K562 (cell line): ENCODE data around the gene WASL. TPM values are rescaled to one million over a fixed set of nuclear protein-coding genes. Genes with fewer than 3 reads are reported as not detected.

Experiments
- AFF1 ChIP-seq, 2 experiments: fragments of 450-650 bp; IDR thresholded peaks; 2 replicates each; pipeline ENCODE4 v1.6.1; 2018; ENCODE audit warnings: mild to moderate bottlenecking in 2 of 2, low read depth in 1 of 2; ENCODE audit not compliant: partially characterized antibody in 2 of 2
- ARNT ChIP-seq, 2 experiments: fragments of 450-650 bp; IDR thresholded peaks; 2 replicates each; pipeline ENCODE4 v1.6.1; 2016; ENCODE audit warnings: mild to moderate bottlenecking in 1 of 2
- CEBPZ ChIP-seq: fragments of 150-350 bp; IDR thresholded peaks from 2 replicates; pipeline ENCODE4 v1.6.1; 2014; ENCODE audit warnings: low read depth, mild to moderate bottlenecking, low read length, borderline replicate concordance
- CLOCK ChIP-seq: fragments of 250-450 bp; sonication (Bioruptor Pico); IDR thresholded peaks from 2 replicates; pipeline ENCODE4 v1.4.0; 2020; ENCODE audit warnings: mild to moderate bottlenecking, moderate library complexity, borderline replicate concordance
- CTBP1 ChIP-seq: fragments of 450-650 bp; IDR thresholded peaks from 2 replicates; pipeline ENCODE4 v1.6.1; 2016; ENCODE audit warnings: borderline replicate concordance
- FOXK2 ChIP-seq, 2 experiments: fragments of 450-650 bp; IDR thresholded peaks in 1 of 2; conservative IDR thresholded peaks in 1 of 2; 2 replicates each; pipeline ENCODE4 v1.6.1; 2016; ENCODE audit warnings: low read depth in 2 of 2, mild to moderate bottlenecking in 1 of 2
- HDAC2 ChIP-seq: fragments of 450-650 bp; IDR thresholded peaks from 2 replicates; pipeline ENCODE4 v1.6.1; 2016; ENCODE audit warnings: mild to moderate bottlenecking
- HES1 ChIP-seq: fragments of 450-650 bp; IDR thresholded peaks from 2 replicates; pipeline ENCODE4 v1.6.1; 2016; ENCODE audit warnings: low read depth, mild to moderate bottlenecking, moderate library complexity
- ILK ChIP-seq: fragments of 450-650 bp; IDR thresholded peaks from 2 replicates; pipeline ENCODE4 v1.6.1; 2016; ENCODE audit warnings: missing genetic modification characterization, low read depth, mild to moderate bottlenecking, missing compliant biosample characterization, moderate library complexity, borderline replicate concordance
- LARP7 ChIP-seq: fragments of 450-650 bp; IDR thresholded peaks from 2 replicates; pipeline ENCODE4 v1.6.1; 2016
- SUPT5H ChIP-seq: fragments of 450-650 bp; IDR thresholded peaks from 2 replicates; pipeline ENCODE4 v1.6.1; 2016
- TCF3 ChIP-seq: sonication (generic); formaldehyde crosslinking; IDR thresholded peaks from 2 replicates; pipeline ENCODE4 v1.4.0; 2020; ENCODE audit warnings: mild to moderate bottlenecking, missing genetic modification reagents
- ZBTB9 ChIP-seq: fragments of 450-650 bp; formaldehyde crosslinking; IDR thresholded peaks from 2 replicates; pipeline ENCODE4 v1.4.0; 2020; ENCODE audit warnings: mild to moderate bottlenecking, moderate library complexity
- ZNF165 ChIP-seq: fragments of 250-450 bp; sonication (Bioruptor Pico); IDR thresholded peaks from 2 replicates; pipeline ENCODE4 v1.4.0; 2020; ENCODE audit warnings: borderline replicate concordance
- polyA plus RNA-seq, 8 experiments: library from polyadenylated mRNA; depleted of rRNA in 4 of 8; stranded (reverse) in 5 of 8; unstranded in 3 of 8; fragments of >200 nt; fragmentation: Nextera tagmentation in 2 of 8; fragmentation: Illumina TruSeq in 1 of 8; extraction: Ambion mirVana in 2 of 8; extraction: Trizol in 1 of 8; gene quantifications; 2 replicates each; pipeline versions ENCODE4 v1.2.1 to v1.2.3, GENCODE V29; 2011 to 2014; ENCODE audit warnings: inconsistent platforms in 1 of 8, missing spikeins in 1 of 8
- total RNA-seq, 7 experiments: library from RNA; depleted of rRNA in 6 of 7; stranded (reverse); fragments of >200 nt in 6 of 7; fragmentation: Illumina TruSeq in 2 of 7; extraction: Trizol in 2 of 7; gene quantifications; 2 replicates each; pipeline versions ENCODE4 v1.2.1 to v1.2.3, GENCODE V29; 2011 to 2021; ENCODE audit warnings: low replicate concordance in 1 of 7

The WASL gene
- total and polyA plus RNA-seq, 9 of the 15 experiments (the other 6 are each of a cell fraction or from before 2014, with no cell fraction given): 3.2 to 13.9 (median 8.3) TPM

GRCh38 chr7:123727071-123727837, 21.5 kb downstream of the WASL start (continued):
- TF ChIP-seq CEBPZ (no peak), CLOCK (CRISPR knock-in tag) (no peak), HDAC2 (peak; percentile 41; the same call in 1 of the 2 replicates), ARNT (IDR thresholded peaks at IDR 0.05) (peak; percentile 28 to 49; a peak in 2 of 4 replicates), FOXK2 (conservative IDR thresholded peaks at IDR 0.05 in 1 of 2, IDR thresholded peaks at IDR 0.05 in 1 of 2; ENCODE audit: low read depth in 2 of 2) (0 out of 4 replicates have a peak, but pooled peaks of 1 of the 2 experiments have one; percentile 42), LARP7 (peak; percentile 81; the same call in 1 of the 2 replicates), CTBP1 (no peak), TCF3 (CRISPR knock-in tag) (no peak), HES1 (no peak), ILK (no peak), ZNF165 (CRISPR knock-in tag) (no peak), ZBTB9 (CRISPR knock-in tag) (no peak), SUPT5H (0 out of 2 replicates have a peak, but pooled peaks have one; percentile 30), AFF1 (IDR thresholded peaks at IDR 0.05; ENCODE audit: low read depth in 1 of 2, partially characterized antibody in 2 of 2) (peak in 1 of 2 experiments; percentile 17)
